ENCODE measurements around the gene LRRC74A.

The LRRC74A gene

GRCh38 chr14:76826122-76826521 lies at the start of gene LRRC74A:
LRRC74A (plus strand) TSS chr14:76826408; CDS start chr14:76826698, 290 bp downstream.
- no peak for DNase-seq (ENCODE audit: low read depth, low spot score)

DNA sequence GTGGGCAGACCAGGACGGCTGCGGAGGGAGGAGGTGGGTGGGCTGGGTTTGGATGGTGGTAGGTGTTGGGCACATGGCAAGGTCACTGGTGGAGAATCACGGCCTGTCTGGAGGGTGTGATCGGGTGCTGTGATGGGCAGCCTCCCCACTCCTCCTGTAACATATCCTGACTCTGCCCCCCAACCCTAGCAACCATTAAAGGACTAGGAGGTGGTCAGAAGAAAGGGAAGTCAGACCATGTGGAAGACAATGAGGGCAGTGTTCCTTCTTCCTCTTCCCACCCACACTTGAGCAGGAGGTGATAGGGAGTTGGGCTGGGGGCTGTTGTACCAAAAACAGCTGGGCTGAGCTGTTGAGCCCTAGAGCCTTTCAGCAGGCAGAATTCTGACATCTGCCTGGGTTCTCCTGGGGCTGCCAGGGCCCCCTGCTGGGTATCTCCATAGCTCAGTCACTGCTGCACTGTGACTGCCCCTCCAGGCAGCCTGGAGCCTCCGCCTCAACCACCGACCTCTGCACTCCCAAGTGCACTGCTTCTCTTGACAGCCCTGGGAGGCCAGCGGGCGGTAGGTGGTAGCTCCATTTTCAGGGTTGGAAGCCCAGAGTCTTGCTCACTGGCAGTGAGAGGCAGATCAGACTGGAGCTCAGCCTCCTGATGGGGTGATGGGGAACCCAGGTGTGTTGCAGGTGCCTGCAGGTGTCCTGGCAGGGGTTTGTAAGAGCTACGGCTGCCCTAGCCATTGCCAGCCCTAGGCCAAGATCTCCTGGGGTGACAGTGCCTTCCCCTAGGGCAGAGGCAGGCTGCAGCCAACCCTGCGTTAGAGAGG lies 49.6 kb upstream of the LRRC74A start:
- no peak for DNase-seq (ENCODE audit: low read depth, low spot score)

GRCh38 chr14:76777721-76778120 lies 48.5 kb upstream of the LRRC74A start:
- no peak for DNase-seq (ENCODE audit: low read depth, low spot score)

DNA sequence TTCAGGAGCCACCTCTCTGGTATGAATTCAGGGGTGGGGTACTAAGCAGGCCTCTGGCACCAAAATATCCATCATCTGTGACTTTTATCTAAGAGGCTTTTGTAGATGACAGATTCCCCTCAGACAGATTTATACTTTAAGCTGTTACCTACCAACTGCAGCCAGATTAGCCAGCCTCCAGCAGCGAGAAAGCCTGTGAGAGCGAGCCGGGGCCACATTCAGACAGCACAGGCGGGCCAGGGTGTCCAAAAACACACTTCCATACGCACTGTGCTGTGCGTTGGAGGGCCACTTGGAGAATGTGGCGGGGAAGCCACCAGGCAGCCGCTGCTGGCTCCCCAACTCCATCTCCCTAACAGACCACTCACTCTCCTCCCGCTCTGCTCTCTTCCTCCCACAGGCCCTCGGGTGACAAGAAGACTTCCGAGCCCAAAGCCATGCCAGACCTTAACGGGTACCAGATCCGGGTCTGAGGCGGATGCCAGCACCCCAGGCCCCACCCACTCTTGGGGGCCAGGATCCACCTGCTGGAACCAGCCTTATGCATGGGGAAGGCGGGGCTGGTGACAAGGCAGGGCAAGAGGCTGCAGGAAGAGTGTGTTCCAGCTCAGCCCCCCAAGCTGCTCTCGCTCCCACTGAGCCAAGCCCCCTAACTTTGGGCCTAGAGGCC lies 47.5 kb upstream of the LRRC74A start:
- DNase-seq (ENCODE audit: low read depth, low spot score): no peak

GRCh38 chr14:76779221-76780057 lies 46.8 kb upstream of the LRRC74A start:
- no peak for DNase-seq (ENCODE audit: low read depth, low spot score)

DNA sequence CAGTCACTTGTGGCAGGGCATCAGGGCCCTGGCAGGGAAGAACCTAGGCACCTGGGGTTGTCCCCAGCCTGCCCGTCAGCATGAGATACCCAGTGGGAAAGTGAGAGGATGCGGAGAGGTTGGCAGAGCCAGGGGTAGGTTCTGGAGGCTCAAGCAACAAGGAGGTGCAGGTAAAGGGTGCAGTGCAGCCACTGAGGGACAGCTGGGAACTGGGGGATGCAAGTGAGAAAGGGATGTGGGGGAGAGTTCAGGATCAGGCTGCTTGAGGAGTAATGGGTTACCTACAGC lies 46.2 kb upstream of the LRRC74A start:
- no peak for DNase-seq (ENCODE audit: low read depth, low spot score)

GRCh38 chr14:76780360-76780759 lies 45.8 kb upstream of the LRRC74A start:
- DNase-seq (ENCODE audit: low read depth, low spot score): no peak

DNA sequence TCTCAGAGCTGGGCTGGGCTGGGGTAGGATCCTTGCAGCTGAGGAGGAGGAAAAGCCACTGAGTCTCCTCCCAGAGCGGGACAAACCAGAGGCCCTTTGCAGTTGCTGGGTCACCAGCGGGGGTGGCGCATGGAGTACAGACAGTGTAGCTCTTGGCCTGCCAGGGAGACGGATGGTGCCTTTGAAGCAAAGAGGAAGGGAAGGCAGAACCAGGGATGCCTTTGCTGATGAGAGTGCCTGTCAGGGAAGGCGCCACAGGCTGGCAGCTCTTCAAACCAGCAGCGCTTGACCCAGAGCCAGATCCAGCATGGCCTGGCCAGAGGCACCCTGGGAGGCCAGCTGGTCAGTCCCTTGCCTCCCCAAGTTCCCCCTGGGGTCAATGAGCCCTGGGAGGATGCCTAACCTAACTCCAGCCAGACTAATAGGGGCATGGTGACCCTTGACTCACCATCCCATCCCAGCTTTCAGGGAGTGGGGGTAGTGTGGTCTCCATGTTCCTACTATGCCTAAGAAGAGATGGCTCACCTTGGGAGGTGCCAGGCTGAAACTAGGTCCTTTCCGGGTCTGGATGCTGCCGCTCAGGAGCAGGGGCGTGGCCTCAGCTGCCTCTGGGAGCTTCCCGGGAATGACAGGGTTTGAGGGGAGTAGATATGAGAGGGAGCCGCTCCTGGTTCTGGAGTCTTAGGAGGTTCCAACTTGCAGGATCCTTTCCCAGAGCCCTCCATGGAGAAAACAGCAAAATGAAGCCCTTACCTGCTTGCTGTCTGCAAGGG lies 45.1 kb upstream of the LRRC74A start:
- no peak for DNase-seq (ENCODE audit: low read depth, low spot score)

- DNase-seq (ENCODE audit: low read depth, low spot score): no peak
Observed at GRCh38 chr14:76781648-76782051, 44.6 kb upstream of the LRRC74A start.

GRCh38 chr14:76782115-76782884 lies 43.9 kb upstream of the LRRC74A start:
- no peak for DNase-seq (ENCODE audit: low read depth, low spot score)

GRCh38 chr14:76782885-76783566 lies 43.2 kb upstream of the LRRC74A start:
- no peak for DNase-seq (ENCODE audit: low read depth, low spot score)

DNA sequence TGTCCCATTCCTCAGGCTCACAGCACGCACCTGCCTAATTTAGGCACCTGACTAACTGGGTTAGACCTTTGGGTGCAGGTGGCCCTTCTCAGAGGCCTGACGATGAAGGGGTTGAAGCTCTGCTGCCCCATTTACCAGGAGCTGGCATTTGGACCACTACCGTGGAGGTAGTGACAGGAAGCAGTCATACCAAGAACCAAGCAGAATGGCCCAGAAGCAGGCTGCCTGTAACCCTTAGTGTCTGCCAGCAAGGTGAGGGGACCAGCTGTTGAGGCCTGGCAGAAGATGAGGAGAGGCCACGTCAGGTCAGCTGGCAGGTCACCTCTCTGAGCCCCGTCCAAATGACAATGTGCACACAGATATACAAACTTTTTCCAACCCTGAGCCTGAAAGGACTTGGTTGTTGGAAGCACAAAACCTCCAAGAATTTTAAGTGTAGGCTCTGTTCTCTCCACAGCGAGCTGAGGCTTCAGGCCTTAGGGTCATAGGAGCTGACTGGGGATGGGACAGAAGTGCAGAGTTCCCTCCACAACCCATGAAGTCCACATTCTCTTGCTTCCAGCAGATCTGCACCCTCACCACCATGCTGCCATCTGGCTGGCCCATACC lies 41.8 kb upstream of the LRRC74A start:
- no peak for DNase-seq (ENCODE audit: low read depth, low spot score)

GRCh38 chr14:76784881-76785280 lies 41.3 kb upstream of the LRRC74A start:
- no peak for DNase-seq (ENCODE audit: low read depth, low spot score)

GRCh38 chr14:76786601-76787000 lies 39.6 kb upstream of the LRRC74A start:
- DNase-seq (ENCODE audit: low read depth, low spot score): no peak

- no peak for DNase-seq (ENCODE audit: low read depth, low spot score)
Observed at GRCh38 chr14:76792422-76792821, 33.8 kb upstream of the LRRC74A start.

- no peak for DNase-seq (ENCODE audit: low read depth, low spot score)
Observed at GRCh38 chr14:76793324-76793723, 32.9 kb upstream of the LRRC74A start.

DNA sequence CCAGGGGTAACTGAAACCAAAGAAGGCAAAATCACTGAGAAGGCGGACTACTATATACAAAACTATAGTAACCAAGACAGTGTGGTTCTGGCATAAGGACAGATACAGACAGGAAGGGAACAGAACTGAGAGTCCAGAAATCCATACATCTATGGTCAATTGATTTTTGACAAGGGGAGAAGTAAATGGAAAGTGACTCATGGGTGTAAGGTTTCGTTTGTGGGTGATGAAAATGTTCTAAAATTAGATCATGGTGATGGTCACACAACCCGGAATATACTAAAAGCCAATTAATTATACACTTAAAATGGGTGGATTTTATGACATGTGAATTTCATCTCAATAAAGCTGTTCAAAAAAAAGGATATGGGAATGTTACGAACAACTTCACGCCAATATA lies 32.3 kb upstream of the LRRC74A start:
- no peak for DNase-seq (ENCODE audit: low read depth, low spot score)

GRCh38 chr14:76806446-76806845 lies 19.8 kb upstream of the LRRC74A start:
- DNase-seq (ENCODE audit: low read depth, low spot score): no peak

DNA sequence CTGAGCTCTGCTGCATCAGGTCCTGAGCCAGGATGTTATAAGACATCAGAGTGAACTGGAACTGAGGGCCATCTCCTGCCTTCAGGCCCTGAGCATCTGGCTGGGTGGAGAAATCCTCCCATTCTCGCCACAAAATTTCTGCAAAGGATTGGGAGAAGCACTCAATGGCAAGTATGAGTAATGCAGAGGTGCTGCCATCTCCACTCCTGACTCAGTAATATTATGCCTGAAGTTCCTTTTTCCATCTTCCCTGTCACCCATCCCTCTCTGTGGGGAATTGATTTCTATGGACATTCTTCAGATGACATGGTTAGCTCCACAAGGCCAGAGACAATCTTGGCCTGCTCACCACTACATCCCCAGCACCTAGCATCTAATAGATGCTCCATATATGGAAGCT lies 18.2 kb upstream of the LRRC74A start:
- no peak for DNase-seq (ENCODE audit: low read depth, low spot score)

- DNase-seq (ENCODE audit: low read depth, low spot score): no peak
Observed at GRCh38 chr14:76808990-76809389, 17.2 kb upstream of the LRRC74A start.
